ENCODE results near the gene TMEM267.
A peak's percentile ranks its signal among the peaks of the same experiment; 100 is the strongest.
"Not testable (repeated sequence)": the region's sequence is repeated elsewhere in the genome, so short reads cannot be mapped to it uniquely, and the experiment has no call there.

Gene TMEM267

GRCh38 chr5:43515678-43516048 lies 32.0 kb upstream of the TMEM267 start:
- CTCF ChIA-PET = interaction anchor here (1.4 kb wide), 1 partner anchor 40 kb away, joined by 4 read pairs; no protein-coding TSS in a partner anchor
- POLR2A ChIA-PET = interaction anchor here (1.1 to 1.6 kb wide), 15 partner anchors 8 to 380 kb away, joined by 3 to 47 read pairs (median 5); partner anchors contain the start of genes CCL28 and TMEM267
- DNase-seq (ENCODE audit: extremely low spot score) = no peak
- TF ChIP-seq NFRKB (IDR thresholded peaks at IDR 0.05) = no peak
- TF ChIP-seq FOXK2 (IDR thresholded peaks at IDR 0.05) = no peak
- TF ChIP-seq SP1 (IDR thresholded peaks at IDR 0.05) = no peak
- TF ChIP-seq FOXM1 (IDR thresholded peaks at IDR 0.05; ENCODE audit: borderline replicate concordance) = no peak
- TF ChIP-seq TARDBP (IDR thresholded peaks at IDR 0.05) = no peak
- TF ChIP-seq L3MBTL2 (conservative IDR thresholded peaks at IDR 0.05) = peak; percentile 25; the same call in 1 of the 2 replicates

GRCh38 chr5:43514816-43515677 lies 31.4 kb upstream of the TMEM267 start, which contains the start of gene C5orf34:
Gene C5orf34 (minus strand): TSS chr5:43515148. CDS start chr5:43509339, 5,809 bp downstream.
- ChIA-PET POLR2A (interaction anchor here (0.6 to 1.6 kb wide), 25 partner anchors 8 to 671 kb away, joined by 3 to 47 read pairs (median 4); partner anchors contain the start of genes CCL28, NNT and TMEM267), CTCF (interaction anchor here (1.4 kb wide), 1 partner anchor 40 kb away, joined by 4 read pairs; no protein-coding TSS in a partner anchor)
- peak; percentile 97 for DNase-seq (ENCODE audit: extremely low spot score)
- TF ChIP-seq PKNOX1 (IDR thresholded peaks at IDR 0.05) (no peak; the same call in 1 of the 2 replicates), SUZ12 (IDR thresholded peaks at IDR 0.05) (no peak), SP1 (IDR thresholded peaks at IDR 0.05) (no peak), FOXK2 (IDR thresholded peaks at IDR 0.05) (no peak), NFRKB (IDR thresholded peaks at IDR 0.05) (peak; percentile 63), HDGF (IDR thresholded peaks at IDR 0.05; ENCODE audit: borderline replicate concordance) (no peak), ELF4 (IDR thresholded peaks at IDR 0.05) (peak; percentile 72), ZNF384 (IDR thresholded peaks at IDR 0.05) (peak; percentile 66; the same call in 1 of the 2 replicates)

- ChIA-PET CTCF (interaction anchor here (1.4 kb wide), 1 partner anchor 41 kb away, joined by 4 read pairs; no protein-coding TSS in a partner anchor), POLR2A (interaction anchor here (0.6 to 1.6 kb wide), 23 partner anchors 8 to 671 kb away, joined by 3 to 47 read pairs (median 5); partner anchors contain the start of genes CCL28, NNT and TMEM267)
- peak; percentile 11 for DNase-seq (ENCODE audit: extremely low spot score)
Observed at GRCh38 chr5:43514471-43514815, 30.8 kb upstream of the TMEM267 start.

GRCh38 chr5:43514025-43514424 lies 30.4 kb upstream of the TMEM267 start:
- ChIA-PET CTCF (no interaction called here), POLR2A (no interaction called here)
- DNase-seq (ENCODE audit: extremely low spot score) = no peak
- no peak for TF ChIP-seq TARDBP (IDR thresholded peaks at IDR 0.05)
- no peak for TF ChIP-seq ELF4 (IDR thresholded peaks at IDR 0.05)
- no peak for TF ChIP-seq FOXM1 (IDR thresholded peaks at IDR 0.05; ENCODE audit: borderline replicate concordance)
- no peak for TF ChIP-seq FOXA1 (IDR thresholded peaks at IDR 0.05)
- TF ChIP-seq NFRKB (IDR thresholded peaks at IDR 0.05) = no peak
- no peak for TF ChIP-seq L3MBTL2 (conservative IDR thresholded peaks at IDR 0.05)
- TF ChIP-seq FOXK2 (IDR thresholded peaks at IDR 0.05) = no peak
- no peak for TF ChIP-seq PKNOX1 (IDR thresholded peaks at IDR 0.05)
- no peak for TF ChIP-seq ZNF384 (IDR thresholded peaks at IDR 0.05)
- TF ChIP-seq HDGF (IDR thresholded peaks at IDR 0.05; ENCODE audit: borderline replicate concordance) = no peak
- TF ChIP-seq CTBP1 (IDR thresholded peaks at IDR 0.05; ENCODE audit: borderline replicate concordance) = no peak
- no peak for TF ChIP-seq SUZ12 (IDR thresholded peaks at IDR 0.05)
- TF ChIP-seq LEF1 (IDR thresholded peaks at IDR 0.05; ENCODE audit: borderline replicate concordance) = no peak
- TF ChIP-seq ARNT (IDR thresholded peaks at IDR 0.05) = no peak
- TF ChIP-seq SP1 (IDR thresholded peaks at IDR 0.05) = no peak
- TF ChIP-seq BHLHE40 (IDR thresholded peaks at IDR 0.05; ENCODE audit: borderline replicate concordance) = no peak

More at GRCh38 chr5:43514471-43514815, 30.8 kb upstream of the TMEM267 start:
- TF ChIP-seq NFRKB (IDR thresholded peaks at IDR 0.05) (no peak), PKNOX1 (IDR thresholded peaks at IDR 0.05) (no peak), BHLHE40 (IDR thresholded peaks at IDR 0.05; ENCODE audit: borderline replicate concordance) (no peak), ARNT (IDR thresholded peaks at IDR 0.05) (no peak), FOXM1 (IDR thresholded peaks at IDR 0.05; ENCODE audit: borderline replicate concordance) (no peak), L3MBTL2 (conservative IDR thresholded peaks at IDR 0.05) (no peak; the same call in 1 of the 2 replicates), SP1 (IDR thresholded peaks at IDR 0.05) (no peak), ELF4 (IDR thresholded peaks at IDR 0.05) (no peak), ZNF384 (IDR thresholded peaks at IDR 0.05) (no peak)

- not testable (repeated sequence) for DNase-seq (ENCODE audit: extremely low spot score)
Observed at GRCh38 chr5:43511062-43511461, 27.4 kb upstream of the TMEM267 start.

GRCh38 chr5:43498581-43498980 lies 14.9 kb upstream of the TMEM267 start:
- TF ChIP-seq NFRKB (IDR thresholded peaks at IDR 0.05) (no peak), CTBP1 (IDR thresholded peaks at IDR 0.05; ENCODE audit: borderline replicate concordance) (no peak), ARNT (IDR thresholded peaks at IDR 0.05) (no peak), HDGF (IDR thresholded peaks at IDR 0.05; ENCODE audit: borderline replicate concordance) (no peak), LEF1 (IDR thresholded peaks at IDR 0.05; ENCODE audit: borderline replicate concordance) (no peak), FOXM1 (IDR thresholded peaks at IDR 0.05; ENCODE audit: borderline replicate concordance) (no peak), ZNF384 (IDR thresholded peaks at IDR 0.05) (no peak), ELF4 (IDR thresholded peaks at IDR 0.05) (no peak)
- CTCF ChIA-PET = no interaction called here
- no peak for DNase-seq (ENCODE audit: extremely low spot score)
- POLR2A ChIA-PET = interaction anchor here (1.3 to 5.9 kb wide), 2 partner anchors 14 to 17 kb away, joined by 7 to 35 read pairs; partner anchors contain the start of genes C5orf34 and TMEM267

More at GRCh38 chr5:43511062-43511461, 27.4 kb upstream of the TMEM267 start:
- CTCF ChIA-PET, POLR2A ChIA-PET: not testable (repeated sequence)
